GM19035 (cell line): ENCODE data around the gene SALL3.

Source experiments
- ATAC-seq: cut with Tn5 transposase; IDR thresholded peaks from one replicate; pipeline ENCODE4 v1.9.1; 2021; ENCODE audit not compliant: unreplicated experiment

SALL3 gene

DNA sequence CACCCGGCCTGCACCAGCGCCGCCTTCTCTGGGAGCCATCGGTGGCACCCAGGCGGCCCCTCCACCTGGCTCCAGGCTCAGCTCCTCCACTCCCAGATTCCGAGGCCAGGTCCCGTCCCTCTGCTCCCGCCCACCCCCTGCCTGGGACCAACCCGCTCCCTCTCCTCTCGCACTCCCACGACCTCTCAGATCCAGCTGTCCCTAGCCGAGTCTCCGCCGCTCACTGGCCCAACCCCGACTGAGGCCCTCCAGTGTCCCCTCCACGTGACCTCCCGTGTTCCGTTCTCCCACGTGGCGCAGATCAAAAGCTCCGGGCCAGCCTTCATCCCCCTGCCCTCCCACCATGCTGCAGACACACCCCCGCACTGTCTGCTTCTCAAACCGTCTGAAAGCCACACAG, 14.4 kb upstream of the SALL3 start:
- no peak for ATAC-seq

DNA sequence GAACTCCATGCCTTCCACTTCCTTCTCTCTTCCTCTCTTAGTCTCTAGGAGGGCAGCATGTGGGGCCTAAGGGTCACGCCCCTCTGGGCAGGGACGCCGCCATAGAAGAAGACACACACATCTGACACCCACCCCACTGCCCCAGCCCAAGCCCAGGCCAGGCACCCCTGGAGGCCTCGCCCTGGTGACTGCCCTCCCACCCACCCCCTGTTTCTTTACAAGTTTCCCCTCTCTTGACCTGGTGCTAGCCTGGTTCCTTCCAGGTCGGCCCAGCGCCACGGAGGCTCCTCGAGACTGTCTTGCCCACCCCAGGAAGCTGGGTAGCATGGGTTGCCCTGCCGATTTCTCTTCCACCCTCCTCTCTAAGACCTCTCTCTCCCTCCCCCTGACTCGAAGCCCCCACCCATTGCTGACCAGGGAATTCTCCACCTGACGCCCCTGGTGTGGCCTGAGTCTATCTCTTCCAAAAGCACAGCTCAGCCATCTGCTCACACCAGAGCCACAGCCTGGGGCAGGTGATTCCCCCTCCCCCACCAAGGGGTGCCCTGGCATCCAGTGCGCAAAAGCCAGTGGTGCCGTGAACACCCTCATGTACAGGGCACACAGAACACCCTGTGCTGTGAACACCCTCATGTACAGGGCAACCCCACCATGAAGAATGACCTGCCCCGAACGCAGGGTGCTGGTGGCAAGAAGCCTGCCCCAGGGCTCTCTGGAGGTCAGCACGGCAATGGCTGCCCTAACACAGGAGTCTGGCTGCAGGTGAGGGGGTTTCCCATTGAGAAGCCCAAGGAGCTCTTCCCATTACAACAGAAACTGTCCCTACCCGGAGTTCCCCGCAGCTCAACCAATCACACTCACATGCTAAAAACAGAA, 13.5 kb upstream of the SALL3 start:
- ATAC-seq: no peak

DNA sequence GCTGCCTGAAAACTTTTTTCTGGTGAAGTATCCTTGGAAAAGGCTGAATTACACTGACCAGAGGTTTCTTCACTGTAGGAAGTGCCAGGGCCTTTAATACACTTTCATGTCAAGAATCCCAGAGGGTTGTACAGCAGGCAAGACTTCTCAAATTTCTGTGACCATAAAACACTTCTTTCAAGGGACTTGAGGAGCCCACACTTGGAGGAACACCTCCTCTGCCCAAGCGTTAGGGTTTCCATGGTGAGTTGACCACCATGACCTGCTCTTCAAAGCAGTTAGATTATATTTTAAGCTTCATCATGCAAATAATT, 12.9 kb upstream of the SALL3 start:
- no peak for ATAC-seq

DNA sequence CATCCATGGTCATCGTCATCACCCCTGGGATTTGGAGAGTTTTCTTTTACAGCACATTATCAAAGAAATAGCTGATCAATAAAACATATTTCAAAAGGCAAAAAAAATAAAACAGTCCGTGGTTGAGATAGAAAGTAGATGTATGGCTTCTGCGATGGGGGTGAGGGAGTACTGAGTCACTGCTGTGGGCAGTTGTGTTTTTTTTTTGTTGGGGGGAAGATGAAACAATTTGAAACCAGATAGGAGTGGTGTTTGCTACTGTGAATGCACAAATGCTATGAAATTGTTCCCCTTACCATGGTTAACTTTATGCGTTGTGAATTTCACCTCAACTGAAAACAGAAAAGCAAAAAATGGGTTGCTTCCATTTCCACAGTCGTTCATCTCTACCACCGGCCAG, 11.9 kb upstream of the SALL3 start:
- no peak for ATAC-seq

DNA sequence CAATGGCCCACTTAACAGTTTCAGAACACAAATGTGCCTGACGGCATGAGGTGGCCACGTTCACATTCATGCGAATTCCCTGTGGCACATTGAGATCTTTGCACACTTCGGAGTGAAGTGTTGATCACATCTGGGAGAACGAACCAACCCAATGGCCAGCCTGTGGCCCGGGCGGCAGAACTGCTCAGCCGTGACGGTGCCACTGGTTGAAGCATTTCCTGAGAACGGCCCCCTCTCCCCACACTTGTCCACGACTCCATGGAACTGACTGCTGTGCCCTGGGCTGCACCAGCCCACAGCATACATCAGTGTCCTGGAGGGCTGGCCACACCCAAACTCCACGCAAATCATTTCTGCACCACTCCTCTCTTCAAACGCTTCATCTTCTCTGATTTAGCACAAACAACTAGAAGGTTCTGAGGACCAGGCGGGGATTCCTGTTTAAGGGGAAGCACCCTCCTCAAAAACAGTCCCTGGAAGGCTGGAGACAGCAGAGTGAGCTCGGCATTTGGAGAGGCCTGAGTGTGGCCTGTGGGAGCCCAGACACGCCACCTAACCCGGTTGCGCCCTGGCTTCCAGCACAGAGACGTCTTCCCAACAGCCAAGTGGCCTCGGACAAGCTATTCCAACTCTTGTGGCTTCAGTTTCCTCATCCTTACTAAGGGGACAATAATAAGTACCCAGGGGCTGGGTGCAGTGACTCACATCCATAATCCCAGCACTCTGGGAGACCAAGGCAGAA, 9.9 kb upstream of the SALL3 start:
- ATAC-seq: no peak

DNA sequence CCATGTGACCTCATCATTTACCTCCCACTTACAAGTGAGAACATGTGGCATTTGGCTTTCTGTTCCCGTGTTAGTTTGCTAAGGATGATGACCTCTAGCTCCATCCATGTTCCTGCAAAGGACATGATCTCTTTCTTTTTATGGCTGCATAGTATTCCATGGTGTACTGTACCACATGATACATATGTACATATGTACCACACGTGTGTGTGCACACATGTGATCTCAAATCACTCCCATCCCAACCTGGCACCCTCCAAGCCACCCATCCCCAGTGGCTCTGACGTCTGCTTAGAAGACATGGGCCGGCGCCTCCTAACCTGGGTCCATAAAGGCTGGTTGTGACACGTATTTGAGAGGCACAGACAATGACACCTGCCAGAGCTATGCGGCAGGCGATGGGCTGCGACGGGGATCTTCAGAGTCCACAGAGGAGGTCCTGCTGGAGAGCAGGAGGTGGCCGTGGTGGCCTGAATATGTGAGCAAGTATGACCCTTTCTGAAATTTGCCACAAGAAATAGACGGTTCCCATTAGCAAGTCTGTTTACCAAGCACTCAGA, 8.8 kb upstream of the SALL3 start:
- no peak for ATAC-seq

DNA sequence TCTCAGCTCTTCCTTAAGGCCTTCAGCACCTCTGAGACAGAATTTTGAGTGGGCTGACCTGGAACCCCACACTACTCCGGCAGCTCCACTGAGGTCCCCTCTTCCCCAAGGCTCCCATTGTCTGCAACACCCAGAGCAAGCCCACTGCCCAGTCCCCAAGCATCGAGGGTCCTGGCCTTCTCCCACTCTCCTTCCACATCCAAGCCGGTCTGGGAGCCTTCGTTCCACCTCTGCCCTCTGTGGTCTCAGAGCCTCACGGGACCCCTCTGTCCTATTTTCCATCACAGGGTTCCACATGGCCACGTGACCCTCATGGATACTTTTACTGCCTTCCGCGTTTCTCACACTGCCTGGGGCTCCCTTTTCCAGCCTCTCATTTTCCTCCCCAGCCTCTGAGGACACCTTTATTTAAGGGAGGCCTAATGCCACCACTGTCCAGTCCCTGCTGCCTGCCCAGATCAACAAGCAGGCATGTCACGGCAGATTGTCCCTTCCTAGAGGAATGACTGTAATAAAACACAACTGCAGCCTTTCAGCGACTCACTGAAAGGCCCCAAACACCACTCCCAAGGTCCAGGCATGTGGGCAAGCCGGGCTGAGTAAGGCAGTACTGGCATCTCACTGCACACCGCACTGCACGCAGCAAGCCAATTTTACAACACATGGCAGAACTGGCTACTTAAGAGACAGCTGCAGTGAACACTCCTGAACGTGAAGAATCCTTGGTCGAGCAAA, 7.9 kb upstream of the SALL3 start:
- ATAC-seq: no peak

DNA sequence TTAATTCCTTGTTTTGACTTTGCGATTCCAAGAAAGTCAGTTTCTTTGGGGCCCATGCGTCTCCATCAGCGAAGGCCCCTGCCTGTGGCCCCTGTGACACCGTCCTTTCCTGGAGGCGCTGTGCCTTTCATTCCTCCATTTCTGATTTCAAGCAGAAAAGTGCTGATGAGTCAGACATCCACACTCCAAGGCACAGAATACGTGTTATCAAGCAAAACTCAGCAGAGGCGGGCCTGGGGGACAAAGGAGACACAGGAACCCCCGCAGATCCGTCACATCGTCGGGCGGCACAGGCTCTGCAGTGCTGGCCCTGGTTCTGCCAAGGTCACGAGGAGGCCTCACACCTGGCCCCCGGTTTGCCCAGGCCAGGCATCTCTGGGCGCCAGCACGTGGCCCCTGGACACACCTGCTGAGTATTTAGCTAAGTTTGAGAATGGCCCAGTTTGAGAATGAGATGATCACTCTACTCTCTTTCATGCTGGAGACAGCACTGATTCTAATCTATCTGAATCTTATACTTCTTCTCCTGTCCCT, 7.2 kb upstream of the SALL3 start:
- ATAC-seq: no peak

DNA sequence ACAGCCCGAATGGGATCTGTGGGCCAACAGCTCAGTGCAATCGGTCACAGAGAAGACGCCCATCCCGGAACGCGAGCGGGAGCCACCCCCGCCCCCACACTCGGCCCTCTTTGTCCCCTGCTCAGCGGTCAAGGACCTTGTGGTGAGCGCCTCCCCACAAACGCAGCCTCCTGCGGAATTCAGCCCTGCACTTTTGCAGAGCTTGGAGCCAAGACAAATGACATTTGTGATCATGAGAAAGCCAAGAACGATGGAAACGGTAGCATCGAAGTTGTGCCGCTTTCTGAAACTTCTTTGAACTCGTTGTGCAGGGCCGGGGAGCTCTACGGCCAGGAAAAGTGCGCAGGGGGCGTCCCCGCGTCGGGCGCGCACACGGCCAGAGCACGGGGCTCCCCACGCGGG, 6.7 kb upstream of the SALL3 start:
- no peak for ATAC-seq

DNA sequence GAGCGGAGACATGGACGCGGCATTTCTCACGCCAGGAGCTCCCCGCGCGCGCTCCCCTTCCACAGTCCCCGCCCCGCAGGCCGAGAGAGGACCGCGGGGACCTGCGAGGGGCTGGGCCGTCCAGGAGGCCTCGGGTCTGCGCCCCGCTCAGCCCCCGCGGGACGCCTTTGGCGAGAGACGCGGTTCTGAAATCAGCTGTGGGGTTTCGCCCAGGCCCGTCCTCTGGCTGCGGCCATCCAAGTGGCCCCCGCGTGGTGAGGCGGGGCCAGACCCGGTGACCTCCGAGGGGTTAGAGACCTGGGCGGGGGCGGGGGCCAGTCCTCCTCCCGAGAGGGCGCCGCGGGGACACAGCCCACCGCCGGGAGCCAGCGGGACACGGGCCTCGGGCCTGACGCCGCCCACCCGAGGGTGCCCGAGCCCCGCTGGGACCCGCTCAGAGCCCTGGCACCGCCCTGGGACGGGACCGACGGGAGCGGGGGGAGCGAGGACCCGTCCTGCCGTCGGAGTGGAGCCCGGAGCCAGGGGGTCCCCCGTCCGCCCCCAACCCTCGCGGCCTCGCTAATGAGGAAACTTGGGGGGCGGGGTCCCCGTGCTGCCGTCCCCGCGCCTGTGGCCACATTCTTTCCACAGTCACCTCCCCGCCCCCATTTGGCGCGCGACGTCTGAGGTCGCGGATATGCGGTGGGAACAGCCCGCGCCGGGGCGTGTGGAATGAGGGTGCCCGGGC, 6.1 kb upstream of the SALL3 start:
- ATAC-seq: no peak

DNA sequence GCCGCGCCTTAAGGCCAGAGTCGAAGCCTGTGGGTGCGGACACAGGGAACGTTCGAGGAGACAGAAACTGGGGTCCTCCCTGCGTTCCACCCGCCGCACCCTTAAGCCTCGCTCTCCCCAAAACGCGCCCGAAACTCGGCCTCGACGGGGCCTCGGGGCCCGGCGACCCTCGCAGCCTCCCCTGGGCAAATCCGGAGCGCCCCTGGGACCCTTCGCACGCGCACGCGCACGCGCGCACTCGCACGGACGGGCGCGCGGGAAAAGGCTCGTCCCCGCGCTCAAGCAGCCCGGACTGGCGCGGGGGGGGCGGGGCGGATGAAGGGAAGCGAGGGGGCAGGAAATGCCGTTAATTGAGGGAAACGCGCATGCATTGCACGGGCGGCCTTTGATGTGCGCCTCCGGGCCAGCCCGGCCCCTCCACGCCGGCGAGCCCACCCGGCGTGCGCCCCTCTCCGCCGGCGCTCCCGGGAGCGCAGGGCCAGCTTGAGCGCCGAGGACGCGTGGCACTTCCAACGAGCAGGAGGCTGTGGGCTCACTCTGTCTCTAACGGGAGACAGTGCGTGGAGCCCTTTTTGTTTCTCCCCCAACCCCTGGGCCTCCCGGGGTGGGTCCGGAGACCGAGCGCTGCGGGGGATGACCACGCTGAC, 5.4 kb upstream of the SALL3 start:
- ATAC-seq: no peak

DNA sequence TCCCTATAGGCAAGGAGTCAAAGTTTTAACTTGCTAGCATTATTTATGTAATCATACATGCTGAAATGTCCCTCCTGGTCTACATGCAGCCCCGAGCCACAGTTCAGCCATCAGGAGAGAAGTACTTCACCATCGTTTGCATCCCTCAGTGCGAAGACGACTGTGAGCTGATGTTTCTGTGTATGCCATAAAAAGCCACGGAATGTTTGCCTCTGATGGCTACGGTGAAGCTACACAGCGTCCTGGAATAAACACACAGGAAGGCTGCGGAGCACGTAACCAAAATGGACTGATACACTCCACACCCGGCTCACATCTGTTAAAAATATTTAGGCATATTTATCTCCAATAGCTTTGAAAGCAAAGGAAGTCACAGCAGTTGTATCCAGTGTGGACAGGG, 4.3 kb upstream of the SALL3 start:
- ATAC-seq: no peak

DNA sequence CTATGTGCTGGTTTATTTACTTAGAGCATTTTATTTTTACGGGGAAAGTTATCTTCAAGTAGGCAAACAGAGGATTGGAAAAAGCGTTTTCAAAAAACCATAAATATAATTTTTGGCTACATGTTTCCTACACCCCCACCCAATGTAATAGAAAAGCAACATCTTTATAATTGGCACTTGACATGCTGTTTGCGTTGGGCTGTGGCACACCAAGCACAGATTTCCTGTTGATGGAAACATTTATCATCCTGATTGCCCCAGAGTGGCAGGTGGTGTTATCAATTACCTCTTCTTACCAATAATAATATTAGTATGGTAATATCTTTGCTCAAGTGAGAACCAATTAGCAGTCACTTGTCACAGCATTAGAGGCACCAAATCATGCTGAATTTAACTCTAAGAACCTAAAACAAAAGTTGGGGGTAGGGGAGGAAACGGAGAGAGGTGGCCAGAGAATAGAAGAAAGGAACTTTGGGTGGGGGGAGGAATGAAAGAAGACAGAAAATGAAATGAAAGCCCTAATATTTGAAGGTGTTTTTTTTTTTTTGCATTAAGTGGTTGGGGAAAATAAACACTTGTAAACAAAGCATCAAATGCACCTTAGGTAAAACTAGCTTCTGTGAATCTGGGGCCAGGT, 3.8 kb upstream of the SALL3 start:
- ATAC-seq: no peak

DNA sequence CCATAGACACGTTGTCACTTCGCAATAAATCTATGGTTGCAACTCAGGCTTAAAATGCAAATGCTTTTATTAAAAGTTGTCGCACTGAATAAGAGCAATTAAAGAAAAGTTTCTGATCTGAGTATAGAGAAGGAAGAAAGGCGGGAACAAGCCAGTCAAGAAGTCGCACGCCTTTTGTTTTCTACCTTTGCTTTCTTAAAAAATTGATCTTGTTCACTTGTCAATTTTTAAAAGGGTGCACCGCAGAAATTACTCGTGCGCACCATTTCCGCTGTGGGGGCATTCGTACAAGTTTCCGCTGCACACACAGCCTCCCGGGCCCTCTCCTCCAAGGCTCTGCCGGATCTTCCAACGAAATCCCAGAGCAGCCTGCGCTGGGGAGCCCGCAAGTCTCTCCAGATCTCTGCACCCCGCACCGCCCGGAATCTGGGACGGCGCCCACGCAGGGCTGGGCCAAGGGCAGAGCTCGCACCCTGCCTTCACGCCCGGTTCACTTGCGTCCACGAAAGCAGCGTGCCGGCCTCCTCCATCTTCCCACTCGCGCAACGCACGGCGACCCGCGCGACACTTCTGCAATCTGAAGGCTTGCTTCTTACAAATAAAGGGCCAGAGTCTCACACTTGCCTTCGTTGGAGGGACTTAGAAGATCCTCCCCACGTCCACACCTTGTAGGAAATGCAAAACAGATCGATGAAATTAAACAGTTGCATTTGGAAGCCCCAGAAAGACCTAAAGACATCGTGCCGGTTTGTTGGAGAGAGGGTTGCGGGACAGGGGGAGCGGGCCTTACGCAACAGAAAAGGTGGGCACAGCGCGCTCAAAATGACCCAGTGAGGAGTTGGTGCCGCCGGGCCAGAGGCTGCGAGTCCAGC, 2.6 kb upstream of the SALL3 start:
- ATAC-seq: no peak

DNA sequence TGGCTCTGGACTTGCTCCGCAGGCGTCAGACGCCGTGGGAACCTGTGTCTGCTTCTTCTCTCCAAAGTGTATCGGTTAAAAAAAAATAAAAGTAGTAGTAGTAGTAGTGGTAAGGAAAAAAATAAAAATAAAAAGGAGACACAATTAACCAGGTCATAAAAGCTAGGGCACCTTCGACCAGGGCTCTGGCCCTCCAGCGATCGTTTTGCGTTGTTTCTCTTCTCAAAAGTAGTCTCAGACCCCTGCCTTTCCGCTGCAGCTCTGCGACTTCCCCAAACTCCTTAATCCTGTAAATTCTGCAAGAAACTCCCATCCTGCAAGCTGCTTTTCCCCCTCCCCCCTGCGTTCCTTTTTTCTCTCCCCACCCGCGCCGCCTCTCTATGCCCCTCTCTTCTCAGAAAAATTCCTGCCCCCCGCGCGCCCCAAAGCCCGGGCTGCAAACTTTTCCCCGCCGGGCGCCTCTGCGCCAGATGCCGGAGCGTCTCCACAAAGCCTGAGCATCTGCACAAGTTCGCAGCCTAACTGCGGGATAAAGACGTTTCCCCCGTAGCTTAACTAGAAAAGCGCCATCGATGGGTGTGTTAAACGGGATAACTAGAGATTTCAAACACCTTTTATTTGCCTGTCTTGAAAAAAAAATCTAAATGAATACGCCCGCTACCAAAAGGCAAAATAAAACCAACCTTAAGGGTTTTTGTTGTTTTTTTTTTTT, 1.8 kb upstream of the SALL3 start:
- no peak for ATAC-seq

DNA sequence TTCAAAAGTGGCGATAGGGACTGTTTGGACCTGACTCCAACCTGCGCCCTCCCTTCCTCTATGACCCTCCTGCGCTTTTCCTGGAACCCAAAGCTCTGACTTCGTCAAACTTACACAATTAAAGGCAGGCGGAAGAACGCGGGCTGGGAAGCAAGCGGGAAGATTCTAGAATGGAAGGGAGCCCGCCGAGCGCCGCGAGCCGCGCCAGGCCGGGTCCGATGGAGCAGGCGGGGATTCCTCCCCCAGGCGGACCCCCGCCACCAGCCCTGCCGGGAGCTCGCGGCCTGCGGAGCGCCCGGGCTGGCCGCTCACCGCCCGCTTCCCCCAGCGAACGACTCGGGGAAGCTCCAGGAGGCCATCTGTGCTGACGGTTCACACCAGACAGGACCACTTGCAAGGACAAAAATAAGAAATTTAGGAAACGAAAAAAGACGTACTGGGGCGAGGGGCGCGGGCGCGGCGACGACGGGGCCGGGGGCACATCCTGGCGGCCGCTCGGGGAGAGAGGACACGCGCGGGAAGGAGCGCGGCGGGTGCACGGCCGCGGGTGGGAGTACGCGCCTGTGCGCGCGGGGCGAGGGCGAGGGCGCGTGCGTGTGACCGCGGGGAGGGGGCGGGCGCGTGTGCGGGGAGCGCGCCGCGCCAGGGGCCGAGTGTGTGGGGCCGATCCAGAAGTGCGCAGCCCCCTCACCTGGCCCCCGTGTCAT, 1.1 kb upstream of the SALL3 start:
- ATAC-seq: no peak

DNA sequence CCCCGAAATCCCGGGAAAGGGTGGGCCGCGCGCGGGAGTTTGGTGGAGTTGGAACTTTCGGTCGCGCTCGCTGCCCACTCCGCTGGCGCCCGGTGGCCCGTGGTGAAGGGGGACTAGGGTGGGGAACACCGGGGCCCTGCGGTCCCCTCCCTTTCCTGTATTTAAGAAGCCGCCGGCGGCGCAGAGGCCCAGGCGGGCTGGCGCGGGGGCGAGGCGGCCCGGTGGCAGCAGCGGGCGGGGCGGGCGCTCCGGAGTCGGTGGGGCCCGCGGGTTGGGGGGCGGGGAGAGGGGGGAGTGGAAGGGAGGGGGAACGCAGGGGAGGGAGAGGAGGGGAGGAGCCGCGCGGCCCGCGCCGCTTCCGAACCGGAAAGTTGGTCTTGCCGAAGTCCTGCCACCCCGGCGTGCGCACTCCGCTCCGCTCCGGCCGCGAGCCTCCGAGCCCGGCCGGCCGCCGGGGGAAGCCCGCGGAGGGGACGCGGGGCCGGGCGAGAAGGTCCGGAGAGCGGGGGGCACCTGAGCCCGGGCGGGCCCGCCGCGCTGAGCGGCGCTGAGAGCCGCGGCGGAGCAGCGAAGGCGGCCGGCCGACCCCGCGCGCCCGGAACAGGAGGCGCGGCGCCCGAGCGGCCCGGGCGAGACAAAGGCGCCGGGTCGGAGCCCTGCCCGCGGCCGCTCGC, 425 bp upstream of the SALL3 start:
- ATAC-seq: no peak
